NCI-H82 treated with DMSO at 0.1 percent for 48 hours (cell line): ENCODE measurements around the gene ACKR2.
A peak's percentile ranks its signal among the peaks of the same experiment; 100 is the strongest.

ENCODE experiments used
- DNase-seq: peaks from one replicate; lab custom pipeline; 2025; ENCODE audit not compliant: unreplicated experiment; lab: John Stamatoyannopoulos, UW

The ACKR2 gene

GRCh38 chr3:42829083-42829627, 19.9 kb downstream of the ACKR2 start:
- no peak for DNase-seq

GRCh38 chr3:42829628-42830436, 20.6 kb downstream of the ACKR2 start:
- no peak for DNase-seq

- DNase-seq, result peak; percentile 12
Observed at GRCh38 chr3:42830437-42831320, 21.4 kb downstream of the ACKR2 start.

GRCh38 chr3:42831321-42831713, 22.1 kb downstream of the ACKR2 start:
- peak; percentile 11 for DNase-seq

- no peak for DNase-seq
Observed at GRCh38 chr3:42836150-42837123, 27.2 kb downstream of the ACKR2 start.

- no peak for DNase-seq
Observed at GRCh38 chr3:42838571-42838970, 29.3 kb downstream of the ACKR2 start.

- peak; percentile 38 for DNase-seq
Observed at GRCh38 chr3:42839616-42840015, 30.4 kb downstream of the ACKR2 start.

GRCh38 chr3:42841332-42841731, 32.1 kb downstream of the ACKR2 start:
- DNase-seq, result no peak

GRCh38 chr3:42843713-42844411, 34.6 kb downstream of the ACKR2 start:
- DNase-seq, result no peak

GRCh38 chr3:42844412-42844713, 35.1 kb downstream of the ACKR2 start:
- no peak for DNase-seq

- DNase-seq, result no peak
Observed at GRCh38 chr3:42844815-42845214, 35.6 kb downstream of the ACKR2 start.

- peak; percentile 33 for DNase-seq
Observed at GRCh38 chr3:42846685-42847522, 37.7 kb downstream of the ACKR2 start.

GRCh38 chr3:42847731-42848130, 38.5 kb downstream of the ACKR2 start:
- peak; percentile 86 for DNase-seq

GRCh38 chr3:42849017-42849416, 39.8 kb downstream of the ACKR2 start:
- DNase-seq, result no peak

GRCh38 chr3:42850263-42850662, 41.0 kb downstream of the ACKR2 start:
- no peak for DNase-seq

GRCh38 chr3:42851228-42851834, 42.1 kb downstream of the ACKR2 start:
- DNase-seq, result no peak

GRCh38 chr3:42852441-42852840, 43.2 kb downstream of the ACKR2 start:
- no peak for DNase-seq

GRCh38 chr3:42853056-42853455, 43.8 kb downstream of the ACKR2 start:
- DNase-seq, result no peak

GRCh38 chr3:42853739-42854302, 44.6 kb downstream of the ACKR2 start:
- DNase-seq, result no peak
